ENCODE measurements around the gene SYNE1. TPM values are rescaled to one million over a fixed set of nuclear protein-coding genes. Genes with fewer than 3 reads are reported as not detected.

Gene SYNE1
- total RNA-seq, 2 donors from 2014 or later: 135 to 160 TPM

- Histone ChIP-seq H3K4me1 (no peaks in the 10 kb centered on the region), H3K27me3 (no peaks in the 10 kb centered on the region), H3K36me3 (no peaks in the 10 kb centered on the region), H3K27ac (no peak overlapping the region), H3K9me3 (no peaks in the 10 kb centered on the region), H3K4me3 (no peak overlapping the region)
- no peak for DNase-seq (ENCODE audit: low spot score)
- TF ChIP-seq CTCF (IDR thresholded peaks at IDR 0.05): no peak
These were observed 216.5 kb downstream of the SYNE1 start for GRCh38 chr6:152420696-152421095.

- no peak overlapping the region for H3K27ac ChIP-seq
- no peak for TF ChIP-seq CTCF (IDR thresholded peaks at IDR 0.05)
- H3K27me3 ChIP-seq: no peaks in the 10 kb centered on the region
- no peaks in the 10 kb centered on the region for H3K4me1 ChIP-seq
- H3K9me3 ChIP-seq: no peaks in the 10 kb centered on the region
- no peaks in the 10 kb centered on the region for H3K36me3 ChIP-seq
- DNase-seq (ENCODE audit: low spot score): no peak
- no peak overlapping the region for H3K4me3 ChIP-seq
These were observed 218.6 kb downstream of the SYNE1 start for GRCh38 chr6:152418551-152418950.

GRCh38 chr6:152416652-152417051 lies 220.5 kb downstream of the SYNE1 start:
- DNase-seq (ENCODE audit: low spot score): no peak
- Histone ChIP-seq H3K9me3 (no peaks in the 10 kb centered on the region), H3K36me3 (no peaks in the 10 kb centered on the region), H3K27me3 (no peaks in the 10 kb centered on the region), H3K4me3 (no peak overlapping the region), H3K4me1 (no peaks in the 10 kb centered on the region), H3K27ac (no peak overlapping the region)
- no peak for TF ChIP-seq CTCF (IDR thresholded peaks at IDR 0.05)

GRCh38 chr6:152404936-152405595 lies 232.1 kb downstream of the SYNE1 start:
- no peaks in the 10 kb centered on the region for H3K4me1 ChIP-seq
- no peaks in the 10 kb centered on the region for H3K36me3 ChIP-seq
- H3K27me3 ChIP-seq: no peaks in the 10 kb centered on the region
- H3K4me3 ChIP-seq: no peak overlapping the region
- H3K9me3 ChIP-seq: no peaks in the 10 kb centered on the region
- TF ChIP-seq CTCF (IDR thresholded peaks at IDR 0.05): no peak
- no peak overlapping the region for H3K27ac ChIP-seq
- no peak for DNase-seq (ENCODE audit: low spot score)

GRCh38 chr6:152404086-152404857 lies 232.9 kb downstream of the SYNE1 start:
- Histone ChIP-seq H3K27ac (no peak overlapping the region), H3K4me3 (no peak overlapping the region), H3K27me3 (no peaks in the 10 kb centered on the region), H3K36me3 (no peaks in the 10 kb centered on the region), H3K9me3 (no peaks in the 10 kb centered on the region), H3K4me1 (peaks cover 0 to 2% of the 10 kb centered on the region in 2 donors)
- DNase-seq (ENCODE audit: low spot score): no peak
- no peak for TF ChIP-seq CTCF (IDR thresholded peaks at IDR 0.05)

All from right atrium auricular region (tissue), 2 donors.